KOPT-K1 (cell line): ENCODE measurements around the gene ZIC5.
"Not testable (repeated sequence)": the region's sequence is repeated elsewhere in the genome, so short reads cannot be mapped to it uniquely, and the experiment has no call there.

Experiments used
- H3K27ac ChIP-seq: fragments of 200-600 bp; sonication (generic); 2 replicates; pipeline ENCODE4 v1.5.1; 2016; ENCODE audit warnings: antibody characterized with exemption, mild to moderate bottlenecking, low read depth, low read length; ENCODE audit not compliant: poor library complexity, severe bottlenecking
- H3K36me3 ChIP-seq: fragments of 200-600 bp; sonication (generic); 2 replicates; pipeline ENCODE4 v1.5.1; 2017; ENCODE audit warnings: antibody characterized with exemption, mild to moderate bottlenecking, low read length, moderate library complexity; ENCODE audit not compliant: insufficient read depth
- H3K9me3 ChIP-seq: fragments of 200-600 bp; sonication (generic); 2 replicates; pipeline ENCODE4 v1.5.1; 2017; ENCODE audit warnings: antibody characterized with exemption, low read length, mild to moderate bottlenecking; ENCODE audit not compliant: insufficient read depth, poor library complexity, severe bottlenecking

Gene ZIC5

GRCh38 chr13:99960663-99961311, 10.8 kb downstream of the ZIC5 start:
- H3K27ac ChIP-seq = no peak overlapping the region

GRCh38 chr13:99959540-99960230, 11.9 kb downstream of the ZIC5 start:
- Histone ChIP-seq H3K36me3 (no peaks in the 10 kb centered on the region), H3K27ac (no peak overlapping the region), H3K9me3 (peaks cover 7% of the 10 kb centered on the region)

More at GRCh38 chr13:99960663-99961311, 10.8 kb downstream of the ZIC5 start:
- Histone ChIP-seq H3K36me3 (no peaks in the 10 kb centered on the region), H3K9me3 (peaks cover 7% of the 10 kb centered on the region)

GRCh38 chr13:99959127-99959539, 12.4 kb downstream of the ZIC5 start:
- Histone ChIP-seq H3K9me3 (peaks cover 7% of the 10 kb centered on the region), H3K36me3 (no peaks in the 10 kb centered on the region), H3K27ac (no peak overlapping the region)

GRCh38 chr13:99958406-99959126, 13.0 kb downstream of the ZIC5 start:
- Histone ChIP-seq H3K36me3 (no peaks in the 10 kb centered on the region), H3K9me3 (peaks cover 7% of the 10 kb centered on the region), H3K27ac (no peak overlapping the region)

- Histone ChIP-seq H3K9me3 (peaks cover 7% of the 10 kb centered on the region), H3K36me3 (no peaks in the 10 kb centered on the region), H3K27ac (no peak overlapping the region)
These were observed 14.9 kb downstream of the ZIC5 start for GRCh38 chr13:99956473-99957349.

GRCh38 chr13:99955747-99956472, 15.7 kb downstream of the ZIC5 start:
- no peaks in the 10 kb centered on the region for H3K36me3 ChIP-seq
- peaks cover 7% of the 10 kb centered on the region for H3K9me3 ChIP-seq
- no peak overlapping the region for H3K27ac ChIP-seq

- Histone ChIP-seq H3K36me3 (no peaks in the 10 kb centered on the region), H3K9me3 (peaks cover 7% of the 10 kb centered on the region)
These were observed 16.3 kb downstream of the ZIC5 start for GRCh38 chr13:99955107-99955746.

GRCh38 chr13:99953138-99953755, 18.3 kb downstream of the ZIC5 start:
- Histone ChIP-seq H3K27ac (no peak overlapping the region), H3K36me3 (no peaks in the 10 kb centered on the region), H3K9me3 (peaks cover 4% of the 10 kb centered on the region)

More at GRCh38 chr13:99955107-99955746, 16.3 kb downstream of the ZIC5 start:
- H3K27ac ChIP-seq = no peak overlapping the region

- not testable (repeated sequence) for H3K9me3 ChIP-seq, H3K27ac ChIP-seq, H3K36me3 ChIP-seq
These were observed 19.9 kb downstream of the ZIC5 start for GRCh38 chr13:99951666-99952065.

GRCh38 chr13:99949679-99950413, 21.7 kb downstream of the ZIC5 start:
- Histone ChIP-seq H3K9me3 (no peaks in the 10 kb centered on the region), H3K36me3 (no peaks in the 10 kb centered on the region), H3K27ac (no peak overlapping the region)

GRCh38 chr13:99948907-99949678, 22.5 kb downstream of the ZIC5 start:
- Histone ChIP-seq H3K36me3 (no peaks in the 10 kb centered on the region), H3K9me3 (no peaks in the 10 kb centered on the region), H3K27ac (no peak overlapping the region)

- Histone ChIP-seq H3K36me3 (no peaks in the 10 kb centered on the region), H3K27ac (no peak overlapping the region), H3K9me3 (no peaks in the 10 kb centered on the region)
These were observed 23.2 kb downstream of the ZIC5 start for GRCh38 chr13:99948411-99948810.
